ENCODE data around the gene RBM8A.

DNA sequence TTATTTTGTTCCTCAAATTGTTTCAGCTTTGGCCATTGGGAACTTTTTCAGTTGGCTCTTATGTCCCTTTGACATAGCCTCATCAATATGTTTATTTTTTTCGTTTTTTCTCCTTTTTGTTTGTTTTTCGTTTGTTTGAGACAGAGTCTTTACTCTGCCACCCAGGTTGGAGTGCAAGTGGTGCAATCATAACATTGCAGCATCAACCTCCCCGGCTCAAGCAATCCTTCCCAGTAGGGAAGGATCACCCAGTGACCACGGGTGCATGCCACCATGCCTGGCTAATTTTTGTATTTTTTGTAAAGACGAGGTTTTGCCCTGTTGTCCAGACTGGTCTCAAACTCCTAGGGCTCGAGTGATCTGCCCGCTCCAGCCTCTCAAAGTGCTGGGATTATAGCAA is 45.3 kb upstream of the RBM8A start:
- TF ChIP-seq POLR2A (IDR thresholded peaks at IDR 0.05; ENCODE audit: extremely low read depth, insufficient read length) (no peak), MYC (IDR thresholded peaks at IDR 0.05; ENCODE audit: low read depth, low read length) (no peak), MAX (IDR thresholded peaks at IDR 0.05; ENCODE audit: low read depth, low read length) (no peak)
- TF ChIP-seq, protein P1, sequence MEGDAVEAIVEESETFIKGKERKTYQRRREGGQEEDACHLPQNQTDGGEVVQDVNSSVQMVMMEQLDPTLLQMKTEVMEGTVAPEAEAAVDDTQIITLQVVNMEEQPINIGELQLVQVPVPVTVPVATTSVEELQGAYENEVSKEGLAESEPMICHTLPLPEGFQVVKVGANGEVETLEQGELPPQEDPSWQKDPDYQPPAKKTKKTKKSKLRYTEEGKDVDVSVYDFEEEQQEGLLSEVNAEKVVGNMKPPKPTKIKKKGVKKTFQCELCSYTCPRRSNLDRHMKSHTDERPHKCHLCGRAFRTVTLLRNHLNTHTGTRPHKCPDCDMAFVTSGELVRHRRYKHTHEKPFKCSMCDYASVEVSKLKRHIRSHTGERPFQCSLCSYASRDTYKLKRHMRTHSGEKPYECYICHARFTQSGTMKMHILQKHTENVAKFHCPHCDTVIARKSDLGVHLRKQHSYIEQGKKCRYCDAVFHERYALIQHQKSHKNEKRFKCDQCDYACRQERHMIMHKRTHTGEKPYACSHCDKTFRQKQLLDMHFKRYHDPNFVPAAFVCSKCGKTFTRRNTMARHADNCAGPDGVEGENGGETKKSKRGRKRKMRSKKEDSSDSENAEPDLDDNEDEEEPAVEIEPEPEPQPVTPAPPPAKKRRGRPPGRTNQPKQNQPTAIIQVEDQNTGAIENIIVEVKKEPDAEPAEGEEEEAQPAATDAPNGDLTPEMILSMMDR (IDR thresholded peaks at IDR 0.05; ENCODE audit: low read depth, low read length): no peak

Measured in NB4 (cell line).